TTC549 (cell line): ENCODE data around the gene GALNT18.
"Not testable (repeated sequence)": the region's sequence is repeated elsewhere in the genome, so short reads cannot be mapped to it uniquely, and the experiment has no call there.

Source experiments
- FAIRE-seq: peaks from 2 replicates; lab custom pipeline; 2012; peaks lifted over from hg19 to GRCh38; lab: Jason Lieb, UNC

GALNT18 gene

DNA sequence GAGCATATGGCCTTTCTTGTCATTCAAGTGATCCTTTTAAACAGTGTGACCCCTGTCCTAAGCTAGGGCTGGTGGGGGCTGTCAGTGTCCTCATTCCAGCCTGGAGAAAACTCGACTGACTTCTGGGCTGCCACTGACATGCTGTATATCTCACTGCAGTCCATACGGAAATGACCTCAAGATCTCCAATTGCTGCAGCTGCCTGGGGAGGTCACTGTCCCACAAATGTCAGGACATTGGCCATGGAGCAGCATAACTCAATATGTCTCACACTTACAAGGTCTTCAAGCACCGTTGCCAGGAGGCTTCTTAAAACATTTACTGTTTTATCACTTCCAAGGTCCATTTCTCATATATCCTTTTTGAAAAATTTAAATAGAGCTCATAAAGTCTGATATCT, 240.9 kb downstream of the GALNT18 start:
- FAIRE-seq = no peak

DNA sequence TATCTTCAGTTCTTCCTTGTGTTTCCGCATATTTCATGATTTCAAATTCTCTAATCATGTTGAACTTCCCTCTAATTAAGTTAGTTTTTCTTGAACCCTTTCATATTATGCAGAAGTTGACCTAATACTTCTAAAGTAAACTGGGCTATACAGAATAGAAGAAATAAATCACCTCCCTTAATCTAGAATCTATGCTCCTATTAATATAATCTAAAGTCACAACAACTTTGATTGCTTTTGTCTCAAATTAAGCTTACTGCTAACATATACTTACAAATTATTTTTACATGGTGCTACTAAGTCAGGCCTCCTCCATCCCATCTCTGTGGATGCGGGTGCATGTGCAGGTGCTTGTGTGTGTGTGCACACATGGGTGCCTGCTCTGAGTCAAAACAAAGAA, 241.5 kb downstream of the GALNT18 start:
- FAIRE-seq = no peak

DNA sequence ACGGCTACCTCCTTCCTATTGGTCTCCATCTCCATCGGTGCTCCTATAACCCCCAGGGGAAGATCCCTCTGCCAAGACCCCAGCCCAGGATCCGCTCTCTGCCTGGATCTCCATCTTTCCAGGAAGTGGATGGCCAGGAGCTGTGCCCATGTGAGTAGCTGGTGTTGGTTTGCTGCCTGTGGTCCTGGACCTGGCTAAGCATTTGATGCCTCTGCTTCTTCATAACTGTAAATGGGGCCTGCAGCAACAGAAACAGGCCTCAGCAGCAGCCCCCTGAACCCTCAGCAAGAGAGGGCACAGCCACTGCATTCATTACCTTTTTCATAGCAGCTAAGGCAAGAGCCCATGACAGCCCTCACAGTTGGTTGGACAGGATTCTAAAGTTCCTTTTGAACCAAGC, 242.1 kb downstream of the GALNT18 start:
- FAIRE-seq = no peak

DNA sequence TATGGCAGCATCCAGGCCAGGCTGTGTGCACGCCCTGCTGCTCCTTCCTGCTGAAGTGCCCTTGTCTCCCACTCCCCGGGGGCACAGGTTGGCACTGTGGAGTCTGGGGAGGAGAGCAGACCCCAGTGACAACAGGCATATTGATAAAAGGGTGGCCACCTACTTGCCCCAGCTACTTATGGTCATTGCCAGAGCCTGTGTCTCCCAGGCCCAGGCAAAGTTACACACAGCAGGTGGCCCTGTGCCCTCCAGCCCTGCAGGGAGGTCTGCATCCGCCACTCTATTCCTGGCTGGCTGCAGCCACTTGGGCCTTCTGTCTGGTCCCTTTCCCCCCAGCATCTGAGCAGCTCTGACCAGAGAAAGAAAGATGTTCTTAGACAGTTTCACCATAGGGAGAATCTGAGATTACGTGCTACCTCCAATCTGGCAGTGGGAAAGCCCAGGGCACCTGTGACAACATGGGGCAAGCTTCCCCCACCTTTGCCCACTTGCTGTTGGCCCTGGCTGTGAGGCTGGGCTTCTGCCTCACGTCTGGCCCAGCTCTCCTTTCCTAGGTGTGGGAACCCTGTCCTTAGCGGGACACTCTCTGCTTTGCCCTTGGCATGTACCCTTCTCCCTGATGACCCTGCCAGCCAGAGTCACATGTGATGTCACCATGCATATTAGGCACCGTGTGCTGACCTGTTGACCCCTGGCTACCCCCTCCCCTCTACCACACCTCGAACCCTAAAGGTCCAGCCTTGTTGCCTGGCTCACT, 243.4 kb downstream of the GALNT18 start:
- FAIRE-seq = no peak

DNA sequence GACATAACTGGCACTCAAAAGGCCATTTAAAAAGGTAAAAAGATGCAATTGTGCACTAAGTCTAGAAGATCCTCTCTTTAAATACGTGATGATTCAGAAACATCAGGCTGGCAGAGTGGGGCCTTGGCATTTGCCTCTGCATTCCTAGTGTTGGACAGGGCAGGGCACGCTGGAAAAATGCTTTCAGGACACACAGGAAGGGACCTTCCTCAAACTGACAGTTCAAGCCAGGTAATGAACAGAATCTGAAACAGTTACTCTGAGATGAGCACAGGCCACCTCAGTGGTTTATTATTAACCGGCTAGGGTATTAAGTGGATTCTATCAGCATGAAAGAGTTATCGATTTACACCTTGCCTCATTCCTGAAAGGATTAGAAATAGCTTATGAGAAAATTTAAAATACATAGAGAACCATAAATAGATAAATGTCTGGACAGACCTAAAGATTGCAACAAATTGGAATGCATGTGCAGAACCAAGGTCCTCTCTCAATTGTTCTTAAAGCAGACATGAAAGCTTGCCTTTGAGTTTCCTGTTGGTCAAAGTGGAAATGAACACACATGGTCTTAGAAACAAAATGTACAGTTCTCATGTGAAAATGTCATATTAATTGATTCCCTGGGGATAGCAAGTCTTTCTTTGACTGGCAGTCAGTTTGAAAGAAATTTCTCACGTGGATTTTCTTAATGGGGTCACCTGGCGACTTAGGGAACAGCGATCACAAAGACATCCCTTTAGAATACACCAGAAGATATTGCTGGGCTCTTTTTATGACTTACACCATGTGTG, 247.3 kb downstream of the GALNT18 start:
- FAIRE-seq = no peak

DNA sequence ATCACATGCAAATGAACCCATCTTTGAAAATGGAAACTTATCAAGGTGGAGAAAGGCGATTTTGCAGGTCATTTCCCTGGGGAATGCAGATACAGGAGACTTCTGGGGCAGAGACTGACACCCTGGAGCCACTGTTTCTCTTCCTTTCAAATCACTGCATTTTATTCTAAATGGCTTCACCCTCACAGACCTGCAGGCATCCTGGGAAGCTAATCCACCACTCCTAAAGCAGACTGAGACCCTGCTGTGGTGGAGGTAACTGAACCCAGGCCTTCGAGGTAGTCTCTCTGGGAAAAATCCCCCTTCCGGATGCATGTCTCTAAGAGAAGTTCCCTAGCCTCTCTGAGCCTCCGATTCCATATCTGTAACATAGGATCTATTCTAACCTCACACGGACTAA, 247.9 kb downstream of the GALNT18 start:
- FAIRE-seq = no peak

DNA sequence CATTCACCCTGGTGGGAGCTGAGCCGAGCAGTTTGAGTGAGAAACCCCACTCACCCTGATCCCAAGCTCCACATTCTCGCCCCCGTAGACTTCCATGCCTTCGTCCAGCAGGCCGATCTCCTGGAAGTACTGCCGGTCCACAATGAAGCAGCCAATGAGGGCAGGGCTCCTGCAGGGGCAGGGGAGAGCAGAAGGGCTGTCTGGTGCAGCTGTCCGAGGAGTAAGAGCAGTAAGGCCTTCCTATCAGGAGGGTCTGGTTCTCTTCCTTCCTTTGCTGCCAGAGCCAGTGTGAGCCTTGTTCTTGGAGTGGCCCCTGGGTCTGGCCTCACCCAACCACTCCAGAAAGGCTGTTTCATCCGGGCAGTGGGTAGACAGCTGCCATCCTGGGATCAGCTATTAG, 249.3 kb downstream of the GALNT18 start:
- no peak for FAIRE-seq

DNA sequence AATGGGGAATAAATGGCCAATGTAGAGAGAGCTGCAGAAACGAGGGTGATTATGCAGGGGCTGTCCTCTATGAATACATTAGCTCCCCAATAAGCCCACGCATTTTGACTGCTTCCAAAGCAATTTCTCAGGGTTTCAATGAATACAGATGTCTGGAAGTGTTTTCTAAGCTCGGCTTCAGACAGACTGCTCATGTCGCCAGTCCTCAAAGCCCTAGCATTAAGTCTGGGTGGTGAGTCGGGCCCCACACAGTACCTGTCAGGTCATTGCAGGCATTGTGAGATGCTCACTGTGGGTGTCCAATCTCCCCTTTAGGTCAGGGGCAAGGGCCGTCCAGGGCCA, 250.9 kb downstream of the GALNT18 start:
- no peak for FAIRE-seq

DNA sequence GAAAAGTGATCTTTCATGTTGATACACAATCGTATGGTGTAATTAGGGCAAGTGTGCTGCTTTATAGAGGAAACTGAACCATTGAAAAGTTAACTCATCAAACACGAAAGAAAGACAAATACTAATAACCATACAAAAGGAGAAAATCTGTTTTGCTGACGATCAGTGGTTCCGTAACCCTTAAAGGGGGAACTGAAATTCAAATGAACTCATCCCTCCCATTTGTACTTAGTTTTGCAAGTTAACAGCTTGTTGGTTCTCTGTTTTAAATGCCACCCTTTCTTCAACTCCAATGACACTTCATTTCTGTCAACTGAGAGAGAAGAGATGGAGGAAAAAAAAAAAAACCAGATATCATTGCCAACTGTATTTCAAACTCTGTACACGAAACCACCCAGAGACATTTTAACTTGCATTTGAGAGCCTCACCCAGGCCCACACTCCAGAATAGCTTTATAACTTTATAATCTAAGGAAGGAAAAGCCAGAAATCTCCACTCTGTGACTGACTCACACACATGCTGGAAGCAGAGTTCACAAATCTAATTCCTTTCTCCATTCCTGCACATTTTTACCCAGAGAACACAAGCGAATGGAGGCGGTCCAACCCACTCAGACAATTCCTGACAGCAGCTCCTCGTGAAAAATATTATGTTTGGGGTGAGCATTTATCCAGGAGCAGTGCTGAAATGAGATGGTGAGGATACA, 251.4 kb downstream of the GALNT18 start:
- no peak for FAIRE-seq

DNA sequence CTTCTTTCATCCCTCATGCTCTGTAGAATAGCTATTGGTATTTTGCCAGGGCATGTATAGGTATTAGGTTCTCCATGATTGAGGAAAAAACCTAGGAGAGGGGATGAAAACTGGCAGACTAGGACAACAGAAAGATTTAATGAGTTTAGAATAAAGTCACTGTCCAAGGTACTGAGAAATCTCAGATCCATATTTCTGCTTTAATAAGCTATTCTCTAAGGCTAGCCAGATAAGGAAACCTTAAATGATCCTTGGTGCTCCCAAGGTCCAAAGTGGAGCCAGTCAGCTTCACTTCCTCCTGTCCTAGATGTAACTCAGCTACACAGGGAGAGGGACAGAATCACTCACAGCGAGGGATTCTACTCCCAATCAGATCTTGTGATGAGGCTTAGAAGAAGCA, 255.0 kb downstream of the GALNT18 start:
- no peak for FAIRE-seq

DNA sequence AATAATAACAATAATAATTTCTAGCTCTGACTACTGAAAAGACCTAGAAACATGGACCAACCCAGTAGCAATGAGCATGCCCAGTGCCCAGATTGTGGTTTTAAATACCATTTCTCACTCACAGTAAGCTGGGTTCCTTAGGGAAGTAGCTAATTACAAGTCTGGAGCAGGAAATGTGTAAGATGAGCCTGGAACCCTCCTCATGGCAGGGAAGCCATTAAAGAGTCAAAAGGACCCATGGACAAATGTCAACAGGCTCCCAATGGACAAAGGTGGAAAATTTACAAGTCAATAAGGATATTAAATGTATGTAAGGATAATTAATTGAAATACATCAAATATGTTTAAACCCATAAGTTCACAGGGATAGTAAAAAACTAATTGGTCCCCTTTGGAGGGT, 258.1 kb downstream of the GALNT18 start:
- no peak for FAIRE-seq

DNA sequence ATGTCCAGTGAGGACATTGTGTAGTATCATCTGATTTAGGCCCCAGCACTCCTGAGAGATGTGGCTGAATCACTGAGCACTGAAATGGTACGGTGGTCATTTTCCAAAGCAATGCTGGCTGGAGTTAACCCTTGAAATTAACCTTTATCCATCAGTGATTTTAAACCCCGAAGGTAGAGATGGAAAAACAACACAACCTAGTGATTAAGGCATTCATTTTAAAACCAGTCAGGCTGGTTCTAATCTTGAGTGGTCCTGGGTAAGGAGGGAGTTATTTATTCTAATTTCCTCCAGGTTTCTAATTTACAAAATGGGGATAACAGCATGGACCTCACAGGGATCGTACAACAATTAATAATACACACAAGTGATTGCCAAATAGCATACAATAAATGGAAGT, 262.2 kb downstream of the GALNT18 start:
- no peak for FAIRE-seq

DNA sequence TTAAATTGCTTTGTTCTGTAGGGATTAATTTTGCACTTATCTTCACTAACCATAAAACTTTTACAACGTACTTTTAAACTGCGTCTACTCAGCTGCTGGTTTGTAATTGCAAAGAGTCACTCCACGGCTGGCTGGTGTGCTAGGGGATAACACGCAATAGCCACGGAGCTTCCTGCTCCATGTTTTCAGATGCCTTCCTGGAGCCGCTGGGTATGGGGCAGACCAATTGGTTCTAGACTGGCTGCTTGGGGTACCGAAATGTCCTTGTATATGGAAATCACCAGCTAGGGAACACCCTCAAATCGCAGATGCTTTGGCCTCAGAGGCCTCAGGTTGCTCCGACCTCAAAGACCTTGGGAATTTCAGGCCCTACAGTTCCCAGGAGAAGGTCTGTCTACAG, 265.0 kb downstream of the GALNT18 start:
- no peak for FAIRE-seq

DNA sequence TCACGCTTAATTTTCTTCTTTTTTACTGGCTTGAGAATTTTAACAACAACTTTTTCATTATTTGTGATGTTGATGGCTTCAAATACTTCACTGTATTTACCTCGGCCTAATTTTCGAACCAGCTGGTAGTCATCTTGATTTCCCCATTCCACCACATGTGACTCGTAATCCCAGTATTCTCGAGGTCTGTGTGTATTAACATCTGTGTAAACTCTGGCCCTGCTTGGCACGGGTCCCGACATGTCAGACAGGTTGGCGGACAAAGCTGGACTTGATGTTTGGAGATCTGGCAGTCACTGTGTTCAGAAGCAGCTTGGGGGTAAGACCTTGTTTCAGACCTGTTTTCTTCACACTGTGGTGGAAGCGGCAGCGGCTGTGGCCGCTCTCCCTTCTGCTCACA, 268.9 kb downstream of the GALNT18 start, which contains the start of gene CSNK2A3:
Gene CSNK2A3 (minus strand): TSS at position 373 of the 400 bp plus-strand sequence. CDS start 131 bp downstream, at position 242.
- FAIRE-seq = not testable (repeated sequence)

DNA sequence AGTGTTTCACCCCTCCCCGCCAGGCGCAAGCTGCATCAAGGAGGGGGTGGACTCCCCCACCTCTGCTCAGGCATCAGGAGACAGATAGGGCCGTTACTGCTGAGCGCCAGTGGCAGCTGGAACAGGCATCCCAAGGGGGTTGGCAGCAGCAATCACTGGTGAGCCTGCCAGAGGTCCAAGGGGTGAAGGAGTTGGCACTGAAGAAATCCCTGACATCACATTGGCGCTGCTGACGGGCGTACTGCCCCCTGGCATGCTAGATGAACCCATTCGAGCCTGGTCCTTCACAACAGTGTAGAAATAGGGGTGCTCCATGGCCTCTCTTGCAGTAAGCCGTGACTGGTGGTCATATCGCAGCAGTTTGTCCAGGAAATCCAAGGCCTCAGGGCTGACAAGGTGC, 270.0 kb downstream of the GALNT18 start:
- FAIRE-seq = not testable (repeated sequence)

DNA sequence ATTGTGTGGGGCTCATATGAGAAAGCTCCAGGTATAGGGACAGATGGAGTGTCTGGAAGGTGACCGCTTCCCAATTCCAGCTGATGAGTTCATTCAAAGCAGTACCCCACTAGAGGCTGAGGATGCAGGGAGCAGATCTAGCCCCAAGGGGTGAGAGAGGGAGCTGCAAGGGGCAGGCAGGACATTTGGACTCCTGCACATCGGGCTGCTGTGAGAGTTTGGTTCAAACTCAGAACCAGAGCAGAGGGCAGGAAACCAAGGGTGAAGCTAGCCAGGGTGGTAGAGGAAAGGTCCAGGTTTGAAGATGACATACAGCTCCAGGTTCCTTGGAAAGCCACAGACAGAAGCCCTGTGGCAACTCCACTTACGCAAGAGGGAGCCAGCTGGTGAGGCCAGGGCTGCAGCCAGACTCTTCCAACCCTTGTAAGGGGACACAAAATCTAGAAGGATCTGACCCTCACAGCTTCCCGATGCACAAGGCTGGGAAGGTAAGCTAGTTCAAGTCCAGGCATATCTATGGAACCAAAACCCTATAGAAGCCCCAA, 270.7 kb downstream of the GALNT18 start:
- FAIRE-seq = no peak

DNA sequence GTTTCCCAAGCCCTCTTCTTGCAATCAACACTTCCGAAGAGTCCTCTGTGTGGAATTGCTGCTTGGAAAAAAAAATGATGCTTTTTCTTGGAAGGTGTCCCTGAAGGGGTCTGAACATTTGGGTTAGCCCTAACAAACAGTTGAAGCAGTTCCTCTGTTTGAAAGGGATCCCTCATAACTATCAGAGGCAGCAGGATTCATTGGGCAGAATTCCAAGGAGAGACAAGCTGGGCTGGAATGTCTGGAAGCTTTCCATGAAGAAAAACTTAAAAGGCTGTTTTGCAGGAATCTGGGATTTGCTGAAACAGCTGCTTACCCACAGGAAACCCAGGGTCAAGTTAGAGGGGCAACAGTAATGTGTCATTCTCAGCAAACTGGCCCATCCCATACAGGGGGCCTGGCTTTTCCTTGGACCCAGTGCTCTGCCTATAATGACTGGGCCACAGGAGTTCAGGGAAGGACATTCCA, 271.9 kb downstream of the GALNT18 start:
- FAIRE-seq = no peak

DNA sequence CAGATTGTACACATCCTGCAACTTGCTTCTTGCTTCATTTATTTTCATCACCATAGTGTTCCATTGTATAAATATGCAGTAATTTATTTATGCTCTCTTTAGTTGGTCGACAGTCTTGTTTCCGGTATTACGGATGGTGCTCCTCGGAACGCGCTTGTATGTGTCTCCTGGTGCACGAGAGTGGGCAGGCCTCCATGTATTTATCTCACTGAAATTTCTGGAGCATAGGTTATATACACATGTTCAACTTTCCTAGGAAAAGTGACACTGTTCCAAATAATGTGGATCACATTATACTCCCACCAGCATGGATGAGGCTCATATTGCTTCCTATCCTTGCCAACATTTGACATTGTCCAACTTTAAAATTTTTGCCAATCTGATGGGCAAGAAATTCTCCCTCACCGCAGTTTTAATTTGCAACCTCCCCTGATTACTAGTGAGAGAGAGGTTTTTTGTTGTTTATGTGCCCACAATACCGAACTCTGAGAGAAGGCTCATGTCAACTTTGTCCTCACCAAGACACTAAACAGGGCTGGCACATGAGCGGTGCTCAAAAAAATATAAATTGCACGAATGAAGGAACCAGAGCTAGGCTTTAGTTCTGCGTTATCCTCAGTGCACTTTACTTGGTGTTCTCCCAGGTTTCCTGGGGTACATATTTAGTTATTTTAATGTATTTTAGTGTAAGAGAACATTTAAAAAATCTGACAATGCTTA, 272.5 kb downstream of the GALNT18 start:
- no peak for FAIRE-seq

DNA sequence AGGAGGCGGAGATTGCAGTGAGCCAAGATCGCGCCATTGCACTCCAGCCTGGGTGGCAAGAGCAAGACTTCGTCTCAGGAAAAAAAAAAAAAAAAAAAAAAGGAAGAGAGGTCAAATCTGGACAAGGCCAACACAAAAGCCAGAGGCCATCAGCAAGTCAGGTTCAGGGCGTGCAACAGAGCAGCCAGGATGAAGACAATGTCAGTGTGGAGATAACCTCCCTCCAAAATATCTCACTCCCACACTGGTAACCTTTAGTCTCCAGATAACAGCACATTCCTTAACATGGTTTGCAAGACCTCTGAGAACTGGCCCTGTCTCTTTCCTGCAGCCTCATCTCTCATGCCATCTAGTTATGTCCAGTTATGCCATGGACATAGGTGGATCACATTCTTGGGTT, 273.5 kb downstream of the GALNT18 start:
- no peak for FAIRE-seq

DNA sequence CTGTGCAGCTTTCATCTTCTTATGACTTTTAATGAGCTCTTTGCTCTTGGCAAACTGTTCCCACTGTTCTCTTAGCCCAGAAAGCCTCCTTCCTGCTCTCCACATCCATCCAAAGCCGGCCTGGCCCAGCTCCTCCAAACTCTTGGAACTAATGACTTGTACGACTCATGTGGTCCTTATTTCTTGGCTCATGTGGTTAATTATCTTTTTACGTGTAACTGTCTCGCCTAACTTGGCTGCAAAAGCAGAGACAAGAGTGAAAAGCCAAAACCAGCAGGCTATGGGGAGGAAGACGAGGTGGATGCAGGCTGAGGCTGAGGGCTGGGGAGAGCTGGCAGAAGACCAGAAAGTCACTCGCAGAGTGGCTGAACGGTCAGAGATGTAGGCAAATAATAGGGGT, 274.2 kb downstream of the GALNT18 start:
- FAIRE-seq = no peak

DNA sequence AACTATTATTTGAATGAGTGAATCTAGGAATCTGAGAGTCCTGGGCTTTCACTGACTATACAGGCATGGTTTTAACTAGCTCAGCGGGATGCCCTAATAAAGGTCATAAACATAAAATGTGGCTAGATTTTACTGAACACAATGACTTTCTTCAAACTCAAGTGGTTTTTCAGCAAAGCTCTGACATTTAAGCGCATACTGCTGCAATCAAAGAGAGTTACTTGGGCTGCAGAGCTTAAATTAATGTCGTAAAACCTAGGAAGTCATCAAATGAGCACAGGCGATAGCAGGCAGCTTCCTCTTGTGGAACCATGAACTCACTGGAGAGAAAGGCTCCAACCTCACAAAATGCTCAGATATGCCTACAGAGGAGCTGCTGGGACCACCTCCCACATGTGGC, 275.5 kb downstream of the GALNT18 start:
- no peak for FAIRE-seq

DNA sequence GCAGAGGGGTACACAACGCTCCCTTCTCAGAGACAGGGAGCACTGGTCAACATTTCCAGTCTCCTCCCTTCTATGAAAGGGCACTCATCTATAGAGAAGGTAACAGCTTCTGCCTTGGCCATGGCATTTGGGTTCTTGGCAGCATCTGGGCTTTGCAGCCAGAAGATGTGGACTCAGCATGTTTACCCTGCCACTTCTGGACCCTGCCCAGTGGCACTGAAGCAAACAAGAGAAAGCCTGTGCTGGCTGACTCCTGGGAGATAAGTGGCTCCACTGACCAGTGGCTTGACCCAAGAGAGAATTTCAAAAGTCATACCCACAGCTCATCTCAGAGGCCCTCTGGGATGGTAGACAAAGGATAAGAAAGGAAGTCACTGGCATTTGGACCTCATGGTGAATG, 276.7 kb downstream of the GALNT18 start:
- no peak for FAIRE-seq
